MM.1S (cell line): ENCODE measurements around the gene BCL11B.

Experiments used
- DNase-seq: peaks from one replicate; pipeline ENCODE4 v3.0.0-alpha.2; 2015
- H2AFZ ChIP-seq: fragments of 300-600 bp; sonication (generic); 2 replicates; pipeline ENCODE4 v1.6.0; 2016; ENCODE audit warnings: antibody characterized with exemption, low read length
- H3F3A ChIP-seq: fragments of 300-600 bp; sonication (generic); 2 replicates; pipeline ENCODE4 v1.6.1; 2016; ENCODE audit warnings: mild to moderate bottlenecking, antibody characterized with exemption, low read length, moderate library complexity, mixed read lengths; ENCODE audit not compliant: insufficient read depth
- H3K27ac ChIP-seq: fragments of 300-600 bp; sonication (generic); 2 replicates; pipeline ENCODE4 v1.5.1; 2016; ENCODE audit warnings: mild to moderate bottlenecking, low read length
- H3K27me3 ChIP-seq: fragments of 300-600 bp; sonication (generic); replicated peaks from 2 replicates; pipeline ENCODE4 v1.6.0; 2016; ENCODE audit warnings: low read length; ENCODE audit not compliant: insufficient read depth
- H3K36me3 ChIP-seq: fragments of 300-600 bp; sonication (generic); replicated peaks from 2 replicates; pipeline ENCODE4 v1.6.1; 2016; ENCODE audit warnings: mild to moderate bottlenecking, low read length, mixed read lengths; ENCODE audit not compliant: insufficient read depth
- H3K4me1 ChIP-seq: fragments of 300-600 bp; sonication (generic); 2 replicates; pipeline ENCODE4 v1.6.1; 2016; ENCODE audit warnings: low read length, mixed read lengths
- H3K4me2 ChIP-seq: fragments of 300-600 bp; sonication (generic); 2 replicates; pipeline ENCODE4 v1.6.0; 2016; ENCODE audit warnings: low read depth, low read length
- H3K4me3 ChIP-seq: fragments of 300-600 bp; sonication (generic); 2 replicates; pipeline ENCODE4 v1.5.1; 2016; ENCODE audit warnings: low read length, mixed read lengths
- H3K79me2 ChIP-seq: fragments of 300-600 bp; sonication (generic); 2 replicates; pipeline ENCODE4 v1.6.1; 2016; ENCODE audit warnings: mixed run types, low read length, mixed read lengths
- H3K9ac ChIP-seq: fragments of 300-600 bp; sonication (generic); 2 replicates; pipeline ENCODE4 v1.6.1; 2016; ENCODE audit warnings: low read length, mixed read lengths
- H3K9me2 ChIP-seq: fragments of 300-600 bp; sonication (generic); replicated peaks from 2 replicates; pipeline ENCODE4 v1.6.1; 2016; ENCODE audit warnings: mild to moderate bottlenecking, low read length, mixed read lengths; ENCODE audit not compliant: insufficient read depth
- H3K9me3 ChIP-seq: fragments of 300-600 bp; sonication (generic); replicated peaks from 2 replicates; pipeline ENCODE4 v1.6.1; 2016; ENCODE audit warnings: mild to moderate bottlenecking, low read length, mixed read lengths; ENCODE audit not compliant: insufficient read depth
- H4K20me1 ChIP-seq: fragments of 300-600 bp; sonication (generic); 2 replicates; pipeline ENCODE4 v1.6.1; 2016; ENCODE audit warnings: mild to moderate bottlenecking, low read length, moderate library complexity, mixed read lengths; ENCODE audit not compliant: insufficient read depth
- CTCF ChIP-seq: fragments of 300-600 bp; sonication (generic); IDR thresholded peaks from 2 replicates; pipeline ENCODE4 v1.5.1; 2016; ENCODE audit warnings: antibody characterized with exemption, low read length, mixed read lengths
- EZH2 ChIP-seq: fragments of 300-600 bp; sonication (generic); optimal IDR thresholded peaks from 2 replicates; pipeline ENCODE3; 2017; ENCODE audit warnings: low read depth, mild to moderate bottlenecking, antibody characterized with exemption, low read length, mixed read lengths
- EZH2phosphoT487 ChIP-seq: fragments of 300-600 bp; sonication (generic); IDR thresholded peaks from 2 replicates; pipeline ENCODE4 v1.6.1; 2018; ENCODE audit warnings: antibody characterized with exemption, low read length

BCL11B gene

GRCh38 chr14:99185436-99186068 is 86.4 kb downstream of the BCL11B start:
- no peak overlapping the region for H2AFZ ChIP-seq
- H3K9ac ChIP-seq: no peak overlapping the region
- H3K27me3 ChIP-seq: no peaks in the 10 kb centered on the region
- H3F3A ChIP-seq: no peaks in the 10 kb centered on the region
- no peaks in the 10 kb centered on the region for H3K9me2 ChIP-seq
- DNase-seq: no peak
- H3K4me1 ChIP-seq: no peaks in the 10 kb centered on the region
- no peak overlapping the region for H3K4me3 ChIP-seq
- H3K27ac ChIP-seq: no peak overlapping the region
- H3K36me3 ChIP-seq: no peaks in the 10 kb centered on the region
- no peak overlapping the region for H3K4me2 ChIP-seq
- no peaks in the 10 kb centered on the region for H3K79me2 ChIP-seq
- TF ChIP-seq EZH2phosphoT487: no peak
- TF ChIP-seq CTCF: no peak
- no peak for TF ChIP-seq EZH2
- no peaks in the 10 kb centered on the region for H4K20me1 ChIP-seq
- no peaks in the 10 kb centered on the region for H3K9me3 ChIP-seq

- no peaks in the 10 kb centered on the region for H3K9me3 ChIP-seq
- H4K20me1 ChIP-seq: no peaks in the 10 kb centered on the region
- no peak overlapping the region for H2AFZ ChIP-seq
- H3K27ac ChIP-seq: no peak overlapping the region
- TF ChIP-seq CTCF: no peak
- no peak for TF ChIP-seq EZH2
- TF ChIP-seq EZH2phosphoT487: no peak
- no peak for DNase-seq
- no peaks in the 10 kb centered on the region for H3K79me2 ChIP-seq
- H3K27me3 ChIP-seq: no peaks in the 10 kb centered on the region
- H3K4me1 ChIP-seq: no peaks in the 10 kb centered on the region
- H3K9ac ChIP-seq: no peak overlapping the region
- no peaks in the 10 kb centered on the region for H3K9me2 ChIP-seq
- no peaks in the 10 kb centered on the region for H3K36me3 ChIP-seq
- H3F3A ChIP-seq: no peaks in the 10 kb centered on the region
- no peak overlapping the region for H3K4me3 ChIP-seq
- no peak overlapping the region for H3K4me2 ChIP-seq
Observed at GRCh38 chr14:99183716-99184115, 88.3 kb downstream of the BCL11B start.

GRCh38 chr14:99183311-99183710 is 88.7 kb downstream of the BCL11B start:
- Histone ChIP-seq H3K9me3 (no peaks in the 10 kb centered on the region), H3F3A (no peaks in the 10 kb centered on the region), H3K9ac (no peak overlapping the region), H2AFZ (no peak overlapping the region), H3K27ac (no peak overlapping the region), H3K79me2 (no peaks in the 10 kb centered on the region), H3K27me3 (no peaks in the 10 kb centered on the region), H3K4me1 (no peaks in the 10 kb centered on the region), H3K4me2 (no peak overlapping the region), H4K20me1 (no peaks in the 10 kb centered on the region), H3K9me2 (no peaks in the 10 kb centered on the region), H3K36me3 (no peaks in the 10 kb centered on the region), H3K4me3 (no peak overlapping the region)
- no peak for DNase-seq
- TF ChIP-seq EZH2 (no peak), CTCF (no peak), EZH2phosphoT487 (no peak)
